Left ventricle myocardium superior (tissue), 1 donor: Measurements from ENCODE around the gene PPOX. TPM values are rescaled to one million over a fixed set of nuclear protein-coding genes. Genes with fewer than 3 reads are reported as not detected.

Source experiments
- ATAC-seq: fragments of 200-7000 bp; cut with Tn5 transposase; one replicate; pipeline ENCODE4 v1.9.1; 2020; ENCODE audit warnings: mild to moderate bottlenecking, moderate library complexity
- DNase-seq: peaks from one replicate; pipeline ENCODE4 v3.0.0-alpha.2; 2020
- intact Hi-C: fragments of 100-400 bp; cut with micrococcal nuclease; formaldehyde crosslinking; loops from one replicate; pipeline ENCODE4 v1.11.0; 2022
- long read RNA-seq: library from polyadenylated mRNA; unstranded; transcript quantifications from one replicate; pipeline ENCODE4 v2.0.0, GENCODE V29; 2021
- total RNA-seq: library from RNA; stranded (reverse); fragmentation: NEBNext Ultra II Directional; extraction: Animal tissue kit (Norgen Biotek cat#: 25700); gene quantifications from one replicate; pipeline ENCODE4 v1.2.1, GENCODE V29; 2021
- donor health status: DM: no; HTN: yes; CAD: no; lungs with severe emphysema.

The PPOX gene
- 10.7 TPM for total RNA-seq
- long read RNA-seq, transcript PPOX-202 (13 exons, 1,740 nt): major isoform, 9 of 25 reads
- long read RNA-seq, partial matches to known transcripts: 4 of 25 reads
- long read RNA-seq, other reads (novel, unspliced or antisense): 11 of 25 reads

- intact Hi-C loops: no loop called here
- ATAC-seq (peak; percentile 95), DNase-seq (peak; percentile 96)
Observed at GRCh38 chr1:161165742-161166668, at the start of gene PPOX. PPOX (plus strand) TSS chr1:161166426; CDS start chr1:161166848, 422 bp downstream.

- DNase-seq (peak; percentile 92), ATAC-seq (peak; percentile 92)
- intact Hi-C loops: no loop called here
Observed at GRCh38 chr1:161117759-161118581, 48.3 kb upstream of the PPOX start, which contains the start of the genes NIT1 and PFDN2. NIT1 (plus strand) TSS chr1:161118105; CDS start chr1:161118177, 72 bp downstream. PFDN2 (minus strand) TSS chr1:161118037; CDS start chr1:161118026, 11 bp downstream.

GRCh38 chr1:161119092-161119903, 46.9 kb upstream of the PPOX start:
- ATAC-seq (peak; percentile 39), DNase-seq (peak; percentile 68)
- intact Hi-C loops: no loop called here

- intact Hi-C loops: no loop called here
- DNase-seq (no peak), ATAC-seq (no peak)
Observed at GRCh38 chr1:161121042-161121650, 45.1 kb upstream of the PPOX start.

- ATAC-seq: no peak
- intact Hi-C loops: no loop called here
Observed at GRCh38 chr1:161121834-161122233, 44.4 kb upstream of the PPOX start.

GRCh38 chr1:161122967-161123366, 43.3 kb upstream of the PPOX start:
- intact Hi-C loops: no loop called here
- DNase-seq (no peak), ATAC-seq (no peak)

More at GRCh38 chr1:161121834-161122233, 44.4 kb upstream of the PPOX start:
- no peak for DNase-seq

GRCh38 chr1:161127649-161128048, 38.6 kb upstream of the PPOX start:
- intact Hi-C loops: no loop called here
- DNase-seq: no peak
- ATAC-seq: no peak

GRCh38 chr1:161128591-161129420, 37.4 kb upstream of the PPOX start:
- intact Hi-C loops: no loop called here
- DNase-seq (no peak), ATAC-seq (no peak)

GRCh38 chr1:161130266-161130665, 36.0 kb upstream of the PPOX start:
- no peak for ATAC-seq
- intact Hi-C loops: no loop called here
- DNase-seq: no peak

GRCh38 chr1:161131523-161132409, 34.5 kb upstream of the PPOX start:
- intact Hi-C loops: no loop called here
- DNase-seq: no peak
- peak; percentile 23 for ATAC-seq

GRCh38 chr1:161132410-161133219, 33.6 kb upstream of the PPOX start, which contains the start of gene DEDD:
DEDD (minus strand) TSS chr1:161132667; CDS start chr1:161124462, 8,205 bp downstream.
- intact Hi-C loops: no loop called here
- ATAC-seq: peak; percentile 94

GRCh38 chr1:161133220-161133740, 32.9 kb upstream of the PPOX start:
- intact Hi-C loops: no loop called here
- ATAC-seq: peak; percentile 35
- no peak for DNase-seq

More at GRCh38 chr1:161132410-161133219, 33.6 kb upstream of the PPOX start, which contains the start of gene DEDD:
- peak; percentile 95 for DNase-seq

GRCh38 chr1:161137881-161138280, 28.3 kb upstream of the PPOX start:
- ATAC-seq (peak; percentile 11), DNase-seq (no peak)
- intact Hi-C loops: no loop called here

GRCh38 chr1:161138431-161138830, 27.8 kb upstream of the PPOX start:
- ATAC-seq (no peak), DNase-seq (no peak)
- intact Hi-C loops: no loop called here

GRCh38 chr1:161139766-161140165, 26.5 kb upstream of the PPOX start:
- intact Hi-C loops: no loop called here
- ATAC-seq (no peak), DNase-seq (no peak)
